Skin of body (tissue), 2 donors: ENCODE measurements around the gene FRAT2. TPM values are rescaled to one million over a fixed set of nuclear protein-coding genes. Genes with fewer than 3 reads are reported as not detected.

Experiments
- DNase-seq: peaks from one replicate; lab custom pipeline; 2025; lab: John Stamatoyannopoulos, UW
- total RNA-seq: library from RNA; depleted of rRNA; stranded (reverse); fragments of >200 nt; gene quantifications from one replicate; pipeline ENCODE4 v1.2.3, GENCODE V29; 2014

Gene FRAT2
- total RNA-seq, 1 donor from 2014 or later: 10.7 TPM

- no peak for DNase-seq
Observed at GRCh38 chr10:97325754-97326153, 8.8 kb downstream of the FRAT2 start.

GRCh38 chr10:97323501-97323900 lies 11.0 kb downstream of the FRAT2 start:
- no peak for DNase-seq

GRCh38 chr10:97321804-97322190 lies 12.7 kb downstream of the FRAT2 start:
- no peak for DNase-seq

GRCh38 chr10:97321032-97321803 lies 13.3 kb downstream of the FRAT2 start:
- DNase-seq: no peak

- no peak for DNase-seq
Observed at GRCh38 chr10:97320480-97321031, 14.0 kb downstream of the FRAT2 start.

- DNase-seq: no peak
Observed at GRCh38 chr10:97319671-97320479, 14.7 kb downstream of the FRAT2 start.

- peak; percentile 95 for DNase-seq
Observed at GRCh38 chr10:97318772-97319651, 15.5 kb downstream of the FRAT2 start, which contains the start of gene FRAT1. FRAT1 (plus strand) TSS chr10:97319271; CDS start chr10:97319454, 183 bp downstream.

GRCh38 chr10:97314671-97315070 lies 19.9 kb downstream of the FRAT2 start:
- no peak for DNase-seq

- DNase-seq: no peak
Observed at GRCh38 chr10:97312897-97313296, 21.6 kb downstream of the FRAT2 start.

- DNase-seq: peak; percentile 25
Observed at GRCh38 chr10:97311111-97311626, 23.4 kb downstream of the FRAT2 start.

GRCh38 chr10:97307866-97308780 lies 26.4 kb downstream of the FRAT2 start:
- no peak for DNase-seq

GRCh38 chr10:97307441-97307840 lies 27.1 kb downstream of the FRAT2 start:
- DNase-seq: no peak

GRCh38 chr10:97302088-97302791 lies 32.3 kb downstream of the FRAT2 start:
- DNase-seq: no peak

GRCh38 chr10:97300980-97301379 lies 33.5 kb downstream of the FRAT2 start:
- no peak for DNase-seq

GRCh38 chr10:97298223-97298571 lies 36.3 kb downstream of the FRAT2 start:
- no peak for DNase-seq

GRCh38 chr10:97297556-97298222 lies 36.8 kb downstream of the FRAT2 start:
- no peak for DNase-seq

- DNase-seq: no peak
Observed at GRCh38 chr10:97292862-97293198, 41.7 kb downstream of the FRAT2 start.

GRCh38 chr10:97292097-97292861 lies 42.2 kb downstream of the FRAT2 start, which contains the start of gene ARHGAP19:
ARHGAP19 (minus strand) TSS chr10:97292637; CDS start chr10:97292627, 10 bp downstream.
- peak; percentile 98 for DNase-seq
